ENCODE data around the gene FHIT.

FHIT gene

GRCh38 chr3:60243456-60243855 lies 1007.8 kb downstream of the FHIT start:
- DNase-seq: no peak

GRCh38 chr3:60240492-60240891 lies 1010.8 kb downstream of the FHIT start:
- DNase-seq: no peak

- DNase-seq: no peak
These were observed 1012.7 kb downstream of the FHIT start for GRCh38 chr3:60238550-60238949.

- no peak for DNase-seq
These were observed 1021.8 kb downstream of the FHIT start for GRCh38 chr3:60229502-60229901.

GRCh38 chr3:60228823-60229222 lies 1022.4 kb downstream of the FHIT start:
- no peak for DNase-seq

GRCh38 chr3:60226912-60227311 lies 1024.3 kb downstream of the FHIT start:
- DNase-seq: no peak

GRCh38 chr3:60225848-60226247 lies 1025.4 kb downstream of the FHIT start:
- DNase-seq: no peak

GRCh38 chr3:60220768-60221167 lies 1030.5 kb downstream of the FHIT start:
- DNase-seq: no peak

GRCh38 chr3:60219501-60219900 lies 1031.8 kb downstream of the FHIT start:
- DNase-seq: no peak

GRCh38 chr3:60217156-60217911 lies 1033.9 kb downstream of the FHIT start:
- no peak for DNase-seq

- no peak for DNase-seq
These were observed 1034.7 kb downstream of the FHIT start for GRCh38 chr3:60216462-60217075.

- DNase-seq: no peak
These were observed 1035.3 kb downstream of the FHIT start for GRCh38 chr3:60215946-60216345.

- DNase-seq: no peak
These were observed 1043.3 kb downstream of the FHIT start for GRCh38 chr3:60207905-60208304.

- no peak for DNase-seq
These were observed 1045.0 kb downstream of the FHIT start for GRCh38 chr3:60206206-60206605.

- DNase-seq: no peak
These were observed 1049.1 kb downstream of the FHIT start for GRCh38 chr3:60202052-60202726.

GRCh38 chr3:60199306-60199705 lies 1051.9 kb downstream of the FHIT start:
- DNase-seq: no peak

GRCh38 chr3:60198179-60198720 lies 1053.0 kb downstream of the FHIT start:
- no peak for DNase-seq

- no peak for DNase-seq
These were observed 1058.7 kb downstream of the FHIT start for GRCh38 chr3:60192297-60193114.

- no peak for DNase-seq
These were observed 1061.2 kb downstream of the FHIT start for GRCh38 chr3:60190073-60190472.

GRCh38 chr3:60189304-60189703 lies 1061.9 kb downstream of the FHIT start:
- DNase-seq: no peak

GRCh38 chr3:60188803-60189202 lies 1062.4 kb downstream of the FHIT start:
- no peak for DNase-seq

GRCh38 chr3:60187343-60187742 lies 1063.9 kb downstream of the FHIT start:
- DNase-seq: no peak

GRCh38 chr3:60186359-60186758 lies 1064.9 kb downstream of the FHIT start:
- no peak for DNase-seq

All from activated gamma-delta T cell treated with Interleukin-2 at 50 U/mL for 16 hours (primary cell).